Spinal cord (tissue), 10 donors: ENCODE measurements around the gene ZNF282. TPM values are rescaled to one million over a fixed set of nuclear protein-coding genes. Genes with fewer than 3 reads are reported as not detected.
A peak's percentile ranks its signal among the peaks of the same experiment; 100 is the strongest.

Source experiments
- DNase-seq, 6 donors: peaks; one replicate each; pipeline versions ENCODE4 v3.0.0 to v3.0.0-alpha.2; 2013 to 2015; ENCODE audit warnings: low spot score in 6 of 6, low read depth in 4 of 6
- H3K27ac ChIP-seq: one replicate; pipeline ENCODE4 v1.5.1; 2013; ENCODE audit warnings: low read depth, low read length, control low read depth
- H3K27me3 ChIP-seq: one replicate; pipeline ENCODE4 v1.6.1; 2013; ENCODE audit warnings: low read length; ENCODE audit not compliant: control insufficient read depth, insufficient read depth
- H3K36me3 ChIP-seq: one replicate; pipeline ENCODE4 v1.6.1; 2013; ENCODE audit warnings: low read length; ENCODE audit not compliant: control insufficient read depth, insufficient read depth
- H3K4me1 ChIP-seq: one replicate; pipeline ENCODE4 v1.6.1; 2013; ENCODE audit warnings: low read length; ENCODE audit not compliant: control insufficient read depth, insufficient read depth
- H3K4me3 ChIP-seq: one replicate; pipeline ENCODE4 v1.5.1; 2013; ENCODE audit warnings: low read depth, low read length, control low read depth
- H3K9me3 ChIP-seq: one replicate; pipeline ENCODE4 v1.6.1; 2013; ENCODE audit warnings: low read length; ENCODE audit not compliant: control insufficient read depth, insufficient read depth
- WGBS: methylation state at CpG from one replicate; pipeline ENCODE4 v1.1.5; 2013; ENCODE audit warnings: missing lambda C conversion rate; ENCODE audit not compliant: insufficient coverage; 5-methylcytosine and 5-hydroxymethylcytosine counted together
- polyA plus RNA-seq, 2 donors: library from polyadenylated mRNA; unstranded; fragments of 120-200 nt; gene quantifications; one replicate each; pipeline ENCODE4 v1.2.1, GENCODE V29; 2013; ENCODE audit not compliant: insufficient read length in 2 of 2
- total RNA-seq, 2 donors: library from RNA; depleted of rRNA in 1 of 2; stranded (reverse); fragments of 120-200 nt in 1 of 2; fragments of >200 nt in 1 of 2; gene quantifications; one replicate each; pipeline versions ENCODE4 v1.2.3 to v1.2.4, GENCODE V29; 2013 to 2014
- donor health status: healthy.

Gene ZNF282
- total and polyA plus RNA-seq, 4 donors = 17.8 to 35.0 (median 24.0) TPM

DNA sequence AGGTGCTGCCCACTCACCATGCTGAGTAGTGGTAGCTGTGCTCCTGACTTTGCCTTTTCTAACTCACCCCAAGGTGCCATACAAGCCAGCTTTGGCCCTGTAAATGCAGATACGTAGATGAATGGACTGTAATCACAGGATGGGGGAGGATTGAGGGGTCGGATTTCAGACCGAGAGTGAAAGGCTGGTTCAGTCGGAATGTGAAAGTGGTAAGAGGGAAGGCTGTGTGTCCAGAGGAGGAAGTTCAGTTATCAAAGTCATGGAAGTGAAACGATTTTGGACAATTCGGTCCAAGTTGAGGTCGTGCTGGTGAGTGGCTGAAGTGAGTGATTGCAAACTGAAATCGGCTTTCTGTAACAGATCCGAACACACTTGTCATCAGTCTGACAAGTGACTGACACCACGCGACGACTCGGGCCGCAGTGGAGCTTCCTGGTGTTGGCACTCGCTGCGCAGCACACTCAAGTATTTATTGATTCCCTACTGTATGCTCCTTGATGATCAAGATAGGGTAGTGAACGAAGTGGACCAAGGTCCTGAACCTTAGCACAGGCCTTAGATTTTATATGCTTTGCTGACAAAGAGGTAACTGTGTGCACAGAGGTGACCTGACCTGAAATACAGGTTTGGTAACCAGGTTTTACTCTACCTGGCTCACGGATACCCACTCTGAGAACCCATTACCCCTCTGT is 10.5 kb downstream of the ZNF282 start:
- no peaks in the 10 kb centered on the region for H3K27me3 ChIP-seq
- H3K9me3 ChIP-seq = no peaks in the 10 kb centered on the region
- H3K27ac ChIP-seq = no peak overlapping the region
- H3K4me3 ChIP-seq = no peak overlapping the region
- peaks cover 86% of the 10 kb centered on the region for H3K36me3 ChIP-seq
- 87% methylated on average over 17 of the region's 18 CpGs for WGBS
- no peaks in the 10 kb centered on the region for H3K4me1 ChIP-seq
- DNase-seq = no peak

DNA sequence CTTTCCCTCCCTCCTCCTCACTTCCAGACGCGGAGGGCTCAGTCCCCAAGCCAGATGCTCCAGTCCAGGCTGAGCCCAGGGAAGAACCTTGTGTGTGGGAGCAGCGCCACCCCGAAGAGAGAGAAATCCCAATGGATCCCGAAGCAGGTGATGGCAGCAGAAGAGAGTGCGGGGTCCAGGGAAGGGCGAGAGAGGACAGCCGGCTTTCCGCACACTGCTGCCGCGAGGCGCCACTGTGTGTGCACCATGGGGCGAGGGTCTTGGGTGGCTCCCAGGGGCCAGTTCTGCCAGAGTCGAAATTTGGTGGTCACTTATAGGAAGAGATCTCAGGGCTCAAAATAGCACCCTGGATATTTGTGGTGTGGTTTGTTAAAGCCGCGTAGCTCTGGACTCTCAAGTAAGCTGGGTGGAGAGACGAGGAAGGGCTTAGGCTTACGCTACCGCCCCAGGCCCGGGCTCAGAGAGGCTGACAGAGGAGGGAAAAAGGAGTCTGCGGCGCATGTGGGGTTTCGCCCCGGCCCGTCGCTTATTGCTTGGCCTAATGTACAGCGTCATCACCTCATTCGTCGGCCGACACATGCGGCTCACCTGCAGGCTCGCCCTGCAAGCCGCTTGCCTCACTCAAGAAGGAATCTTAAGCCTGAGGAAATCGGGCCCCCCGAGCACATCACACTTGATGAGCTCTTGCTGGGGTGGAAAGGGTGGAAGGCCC is 12.1 kb downstream of the ZNF282 start:
- Histone ChIP-seq H3K27ac (no peak overlapping the region), H3K9me3 (no peaks in the 10 kb centered on the region), H3K36me3 (peaks cover 78% of the 10 kb centered on the region), H3K4me1 (no peaks in the 10 kb centered on the region), H3K4me3 (no peak overlapping the region), H3K27me3 (no peaks in the 10 kb centered on the region)
- DNase-seq = no peak
- WGBS = 86% methylated on average over 28 of the region's 35 CpGs

DNA sequence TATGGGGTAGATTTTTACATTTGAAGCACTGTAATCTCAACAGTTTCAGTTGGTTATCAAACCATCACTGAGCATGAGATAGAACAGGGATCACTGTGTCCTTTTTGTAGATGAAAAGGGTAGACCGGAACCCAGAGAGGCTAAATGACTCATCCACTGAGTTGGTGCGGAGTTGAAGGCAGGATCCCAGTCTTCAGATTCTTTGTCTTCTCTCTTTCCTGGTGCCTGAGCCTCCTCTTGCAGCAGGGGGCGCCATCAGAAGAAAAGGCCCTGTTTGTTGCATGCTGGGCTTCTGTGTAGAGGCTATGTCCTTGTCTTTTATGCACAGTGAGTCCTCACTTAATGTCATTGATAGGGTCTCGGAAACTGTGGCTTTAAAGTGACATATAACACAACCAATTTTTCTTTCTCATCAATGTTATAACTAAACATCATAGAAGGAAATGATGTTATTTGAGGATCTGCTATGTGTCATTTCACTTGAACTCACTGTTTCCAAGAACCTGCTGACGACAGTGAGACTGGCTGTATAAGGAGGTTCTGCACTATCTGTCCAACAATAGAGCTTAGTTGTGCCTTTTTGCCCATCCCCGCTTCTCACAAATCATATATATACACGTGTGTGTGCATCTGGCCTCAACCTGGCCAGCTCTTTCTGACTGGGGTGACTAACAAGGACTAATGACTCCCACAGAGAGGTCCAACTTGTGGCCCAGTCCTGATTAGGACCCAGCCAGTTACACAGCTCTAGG is 14.3 kb downstream of the ZNF282 start:
- Histone ChIP-seq H3K4me1 (no peaks in the 10 kb centered on the region), H3K27ac (no peak overlapping the region), H3K4me3 (no peak overlapping the region), H3K27me3 (no peaks in the 10 kb centered on the region), H3K9me3 (no peaks in the 10 kb centered on the region), H3K36me3 (peaks cover 82% of the 10 kb centered on the region)
- WGBS = 60% methylated on average over 4 of the region's 7 CpGs
- peak in 2 of 6 donors; percentile 41 to 44 for DNase-seq

DNA sequence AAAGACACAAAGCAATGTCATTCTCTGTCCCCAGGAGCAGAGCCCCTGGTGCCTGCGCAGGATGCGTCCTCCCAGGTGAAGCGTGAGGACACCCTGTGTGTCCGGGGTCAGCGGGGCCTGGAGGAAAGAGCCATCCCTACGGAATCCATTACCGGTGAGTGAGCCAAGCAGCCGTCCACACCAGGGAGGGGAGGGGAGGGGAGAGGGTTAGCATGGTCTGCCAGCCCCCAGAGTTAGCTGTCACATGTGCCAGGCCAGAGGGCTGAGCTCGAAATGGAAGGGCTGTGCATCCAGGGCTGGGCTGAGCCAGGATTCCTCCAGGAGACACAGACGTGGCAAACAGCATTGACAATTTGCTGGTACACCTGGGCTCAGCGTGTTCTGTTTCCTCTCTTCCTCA is 15.2 kb downstream of the ZNF282 start:
- Histone ChIP-seq H3K27me3 (no peaks in the 10 kb centered on the region), H3K9me3 (no peaks in the 10 kb centered on the region), H3K4me3 (no peak overlapping the region), H3K36me3 (peaks cover 85% of the 10 kb centered on the region), H3K27ac (no peak overlapping the region), H3K4me1 (no peaks in the 10 kb centered on the region)
- WGBS = 95% methylated on average over 10 of the region's 11 CpGs
- DNase-seq = no peak

DNA sequence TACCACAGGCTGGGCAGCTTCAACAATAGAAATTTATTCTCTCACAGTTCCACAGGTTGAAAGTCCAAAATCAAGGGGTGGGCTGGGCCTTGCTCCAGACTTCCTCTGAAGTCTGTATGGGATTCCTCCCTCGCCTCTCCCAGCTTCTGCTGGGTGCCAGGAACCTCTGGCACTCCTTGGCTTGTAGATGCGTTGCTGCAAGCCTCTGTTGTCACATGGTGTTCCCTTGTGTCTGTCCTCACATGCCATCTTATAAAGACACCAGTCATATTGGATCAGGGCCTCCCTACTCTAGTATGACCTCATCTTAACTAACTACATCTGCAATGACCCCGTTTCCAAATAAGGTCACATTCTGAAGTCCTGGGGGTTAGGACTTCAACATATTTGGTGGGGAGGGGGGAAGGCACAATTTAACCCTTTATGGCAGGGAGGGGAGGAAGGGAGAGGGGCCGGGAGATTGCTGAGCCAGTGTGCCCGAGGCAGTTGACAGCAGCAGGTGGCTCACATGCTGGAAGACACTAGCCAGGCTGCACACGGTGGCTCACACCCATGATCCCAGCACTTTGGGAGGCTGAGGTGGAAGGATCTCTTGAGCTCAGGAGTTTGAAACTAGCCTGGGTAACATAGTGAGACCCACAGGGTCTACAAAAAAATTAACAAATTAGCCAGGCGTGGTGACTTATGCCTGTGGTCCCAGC is 18.8 kb downstream of the ZNF282 start:
- no peaks in the 10 kb centered on the region for H3K9me3 ChIP-seq
- no peaks in the 10 kb centered on the region for H3K4me1 ChIP-seq
- no peak overlapping the region for H3K4me3 ChIP-seq
- H3K27ac ChIP-seq = no peak overlapping the region
- WGBS = 88% methylated on average over 6 of the region's 7 CpGs
- no peaks in the 10 kb centered on the region for H3K27me3 ChIP-seq
- peaks cover 79% of the 10 kb centered on the region for H3K36me3 ChIP-seq
- DNase-seq = no peak

DNA sequence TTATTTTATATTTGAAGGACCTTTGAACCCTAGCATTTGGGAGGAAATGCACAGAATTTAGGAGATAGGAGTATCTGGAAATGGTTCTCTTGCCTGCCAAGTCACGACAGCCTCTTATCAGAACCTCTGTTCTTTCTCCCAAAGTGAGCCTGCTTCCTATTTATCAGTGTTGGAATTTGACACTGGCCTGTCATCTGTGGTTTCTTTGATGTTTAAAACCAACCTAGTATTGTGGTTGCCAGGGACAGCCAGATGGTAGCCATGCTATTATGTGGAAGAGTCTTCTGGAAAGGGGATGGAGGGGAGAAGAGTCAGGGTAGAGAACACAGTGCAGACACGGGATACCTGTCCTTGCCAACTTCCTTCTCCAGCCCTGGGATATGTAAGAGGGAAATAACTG is 21.1 kb downstream of the ZNF282 start:
- Histone ChIP-seq H3K9me3 (no peaks in the 10 kb centered on the region), H3K36me3 (peaks cover 77% of the 10 kb centered on the region)

DNA sequence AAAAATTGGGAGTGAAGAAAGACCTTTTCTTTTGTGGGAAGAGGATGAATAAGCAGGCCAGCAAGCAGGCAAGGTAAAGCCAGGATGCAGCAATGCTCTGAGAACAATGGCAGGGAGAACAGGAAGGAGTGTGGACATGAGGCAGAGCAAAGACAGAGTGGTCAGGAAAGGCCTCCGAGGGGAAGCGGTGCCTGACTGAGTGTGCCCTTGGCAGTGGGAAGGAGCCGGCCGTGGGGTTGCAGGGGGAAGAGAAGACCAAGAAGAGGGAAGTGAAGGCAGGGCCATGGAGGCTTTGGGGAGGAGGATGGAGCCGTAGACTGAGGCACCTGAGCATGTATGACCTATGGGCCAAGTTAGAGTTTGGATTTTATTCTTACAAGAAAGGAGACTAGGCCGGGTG is 22.2 kb downstream of the ZNF282 start:
- WGBS = 95% methylated on average over 6 of the region's 6 CpGs
- H3K4me3 ChIP-seq = no peak overlapping the region
- no peaks in the 10 kb centered on the region for H3K4me1 ChIP-seq
- H3K9me3 ChIP-seq = no peaks in the 10 kb centered on the region
- peaks cover 85% of the 10 kb centered on the region for H3K36me3 ChIP-seq
- H3K27ac ChIP-seq = no peak overlapping the region
- H3K27me3 ChIP-seq = no peaks in the 10 kb centered on the region
- no peak for DNase-seq

More for the DNA sequence above, 21.1 kb downstream of the ZNF282 start:
- H3K4me1 ChIP-seq = no peaks in the 10 kb centered on the region
- H3K27me3 ChIP-seq = no peaks in the 10 kb centered on the region
- no peak overlapping the region for H3K4me3 ChIP-seq
- H3K27ac ChIP-seq = no peak overlapping the region
- no peak for DNase-seq
- WGBS = no CpG with 5 or more reads among the region's 2 CpGs

DNA sequence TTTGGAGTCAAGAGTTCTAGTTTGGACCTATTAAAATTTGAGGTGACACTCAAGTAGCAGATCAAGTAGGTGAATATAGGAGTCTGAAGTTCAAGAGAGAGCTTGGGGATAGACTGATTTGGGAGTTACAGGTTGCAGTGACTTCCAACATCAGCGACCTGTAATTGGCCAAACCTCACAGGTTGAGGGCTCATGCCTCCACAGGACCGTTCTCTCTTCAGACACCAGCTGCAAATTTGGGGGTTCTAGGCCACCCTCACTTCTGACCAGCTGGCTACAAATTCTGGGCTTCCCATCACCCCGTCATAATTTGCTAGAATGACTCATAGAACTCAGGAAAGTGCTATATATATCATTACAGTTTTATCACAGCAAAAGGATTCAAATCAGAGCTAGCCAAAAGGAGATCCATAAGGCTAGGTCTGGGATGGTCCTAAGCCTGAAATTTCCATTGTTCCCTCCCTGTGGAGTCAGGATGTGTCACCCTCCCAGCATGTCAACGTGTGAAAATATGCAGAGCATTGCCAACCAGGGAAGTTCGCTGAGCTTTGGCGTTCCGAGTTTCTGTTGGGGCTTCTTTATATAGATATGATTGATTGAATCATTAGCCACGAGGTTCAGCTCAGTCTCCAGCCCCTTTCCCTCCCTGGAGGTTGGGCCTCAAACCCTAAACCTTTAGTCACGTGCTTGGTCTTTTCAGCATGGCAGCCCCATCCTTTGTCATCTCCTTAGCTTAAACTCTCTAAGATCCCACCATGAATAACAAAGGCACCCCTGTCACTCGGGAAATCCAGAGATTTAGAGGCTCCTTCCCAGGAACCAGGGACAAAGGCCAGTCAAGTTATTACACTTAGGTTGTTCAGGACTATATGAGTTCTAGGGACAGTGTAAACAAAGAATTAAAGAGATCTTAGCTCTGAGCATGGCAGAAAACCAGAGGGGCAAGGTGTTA is 23.4 kb downstream of the ZNF282 start:
- Histone ChIP-seq H3K36me3 (peaks cover 86% of the 10 kb centered on the region), H3K9me3 (no peaks in the 10 kb centered on the region), H3K27me3 (no peaks in the 10 kb centered on the region), H3K4me3 (no peak overlapping the region), H3K27ac (no peak overlapping the region), H3K4me1 (no peaks in the 10 kb centered on the region)
- WGBS = 76% methylated on average over 3 of the region's 10 CpGs
- DNase-seq = no peak
